GM21381 (cell line): ENCODE measurements around the gene SPINK4.
A peak's percentile ranks its signal among the peaks of the same experiment; 100 is the strongest.

Source experiments
- ATAC-seq: cut with Tn5 transposase; IDR thresholded peaks from one replicate; pipeline ENCODE4 v1.9.1; 2021; ENCODE audit warnings: mild to moderate bottlenecking, moderate library complexity; ENCODE audit not compliant: unreplicated experiment

Gene SPINK4

DNA sequence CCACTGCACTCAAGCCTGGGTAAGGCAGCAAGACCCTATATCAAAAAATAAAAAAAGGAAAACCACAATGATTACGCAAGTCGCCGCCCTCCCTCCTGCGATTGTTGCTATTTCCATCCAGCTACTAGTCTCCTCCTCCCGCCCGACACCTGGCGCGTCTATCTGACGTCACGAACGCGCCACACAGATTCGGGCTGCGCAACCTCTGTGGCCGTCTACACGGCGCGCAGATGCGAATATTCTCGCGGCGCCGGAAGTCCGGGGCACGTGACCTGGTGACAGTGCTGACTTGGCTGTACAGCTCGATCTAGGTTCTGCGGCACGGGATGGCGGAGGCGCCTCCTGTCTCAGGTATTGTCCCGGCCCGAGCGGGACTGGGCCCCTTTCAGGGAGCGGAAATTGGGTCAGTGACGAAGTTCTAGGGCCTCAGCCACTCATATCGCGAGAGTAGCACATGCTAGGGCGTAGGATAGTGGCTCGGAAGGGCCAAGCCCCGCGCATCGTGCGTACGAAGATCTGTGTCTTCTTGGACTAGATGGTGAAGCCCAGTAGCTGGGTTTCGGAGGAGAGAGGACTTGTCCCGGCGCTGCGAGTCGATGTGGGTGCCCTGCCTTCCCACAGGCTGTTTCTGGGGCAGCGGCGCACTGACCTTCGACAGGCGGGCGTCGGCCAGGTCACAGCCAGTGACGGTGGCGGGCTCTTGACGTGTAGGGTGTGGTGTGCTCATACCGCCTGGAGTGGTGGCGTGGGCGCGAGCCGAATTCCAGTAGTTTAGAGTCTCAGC is 50.5 kb downstream of the SPINK4 start, which contains the start of gene NFX1:
NFX1 (plus strand) TSS at position 270 of the 784 bp plus-strand sequence; CDS start at position 327, 57 bp downstream.
- ATAC-seq = peak; percentile 85

DNA sequence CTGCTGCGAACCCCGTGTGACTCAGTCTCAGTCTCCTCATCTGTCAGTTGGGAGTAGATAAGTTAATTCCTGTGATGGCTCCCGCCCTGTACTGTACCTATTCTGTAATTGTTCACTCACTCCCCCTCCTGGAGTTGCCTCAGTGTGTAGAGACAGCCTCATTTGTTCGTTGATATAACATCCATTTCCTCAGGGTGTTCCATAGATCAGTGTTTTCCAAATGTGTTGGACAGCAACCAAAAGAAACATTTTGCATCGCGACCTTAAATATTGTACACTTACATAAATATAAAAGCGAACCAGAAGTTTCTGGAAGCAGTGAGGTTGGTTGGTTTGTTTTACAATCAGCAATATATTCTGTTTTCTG is 51.0 kb downstream of the SPINK4 start:
- ATAC-seq = no peak

DNA sequence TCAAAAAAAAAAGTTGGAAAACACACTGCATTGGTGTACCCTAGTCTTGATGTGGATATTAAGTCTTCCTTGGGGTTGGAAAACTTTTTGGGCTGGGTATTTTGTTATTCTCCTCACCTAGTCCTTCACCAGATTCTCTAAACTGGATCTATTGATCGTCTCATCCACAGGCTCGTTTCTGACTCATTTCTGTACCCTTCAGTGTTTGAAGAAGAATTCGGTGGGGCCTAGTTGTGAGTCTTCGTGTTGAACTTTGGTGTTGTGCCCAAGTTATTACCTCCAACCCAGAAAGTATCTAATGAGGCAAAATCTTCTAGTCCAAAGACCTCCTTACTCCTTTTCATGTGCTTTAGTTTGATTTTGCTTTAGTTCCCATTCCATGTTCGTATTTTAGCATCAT is 51.9 kb downstream of the SPINK4 start:
- ATAC-seq = no peak

DNA sequence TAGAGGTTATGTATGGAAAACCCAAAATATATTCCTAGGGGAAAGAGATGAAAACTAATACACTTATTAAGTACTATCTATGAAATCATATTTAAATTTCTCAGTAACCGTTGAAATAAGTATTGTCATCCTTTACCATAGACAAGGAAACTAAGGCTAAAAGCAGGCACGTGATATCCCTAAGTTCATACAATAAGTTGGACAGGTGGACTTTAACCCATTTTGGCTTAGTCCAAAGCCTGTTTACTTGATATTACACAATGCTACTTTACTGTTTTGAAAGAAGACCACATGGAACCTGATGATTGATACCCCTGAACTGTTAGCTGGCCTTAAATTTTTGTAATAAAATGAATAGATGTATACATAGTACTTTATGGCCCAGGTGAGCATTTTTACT is 53.8 kb downstream of the SPINK4 start:
- ATAC-seq = no peak

DNA sequence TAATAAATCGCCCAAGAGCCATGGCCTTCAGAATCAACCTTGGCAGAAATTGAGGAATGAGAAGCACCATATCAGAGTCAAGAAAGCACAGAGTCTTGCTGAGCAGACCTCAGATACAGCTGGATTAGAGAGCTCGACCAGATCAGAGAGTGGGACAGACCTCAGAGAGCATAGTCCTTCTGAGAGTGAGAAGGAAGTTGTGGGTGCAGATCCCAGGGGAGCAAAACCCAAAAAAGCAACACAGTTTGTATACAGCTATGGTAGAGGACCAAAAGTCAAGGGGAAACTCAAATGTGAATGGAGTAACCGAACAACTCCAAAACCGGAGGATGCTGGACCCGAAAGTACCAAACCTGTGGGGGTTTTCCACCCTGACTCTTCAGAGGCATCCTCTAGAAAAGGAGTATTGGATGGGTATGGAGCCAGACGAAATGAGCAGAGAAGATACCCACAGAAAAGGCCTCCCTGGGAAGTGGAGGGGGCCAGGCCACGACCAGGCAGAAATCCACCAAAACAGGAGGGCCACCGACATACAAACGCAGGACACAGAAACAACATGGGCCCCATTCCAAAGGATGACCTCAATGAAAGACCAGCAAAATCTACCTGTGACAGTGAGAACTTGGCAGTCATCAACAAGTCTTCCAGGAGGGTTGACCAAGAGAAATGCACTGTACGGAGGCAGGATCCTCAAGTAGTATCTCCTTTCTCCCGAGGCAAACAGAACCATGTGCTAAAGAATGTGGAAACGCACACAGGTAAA is 54.9 kb downstream of the SPINK4 start:
- no peak for ATAC-seq

DNA sequence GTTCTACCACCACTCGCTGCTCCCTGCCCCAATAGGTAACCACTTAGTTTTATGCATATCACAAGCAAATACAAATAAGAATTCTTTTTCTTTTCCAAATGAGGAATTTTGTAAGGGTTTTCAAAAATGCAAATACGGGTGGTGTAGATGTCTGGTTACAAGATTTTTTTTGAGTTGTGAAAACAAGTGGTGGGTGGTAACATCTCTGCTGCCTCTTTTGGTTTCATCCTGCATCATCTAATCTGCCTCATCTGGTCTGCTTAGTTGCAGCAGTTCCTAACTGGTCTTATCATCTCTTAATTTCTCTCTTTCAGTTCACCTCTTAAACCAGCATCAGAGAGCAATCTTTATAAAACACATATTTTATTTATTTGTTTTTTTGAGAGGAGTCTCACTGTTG is 55.6 kb downstream of the SPINK4 start:
- ATAC-seq = no peak

DNA sequence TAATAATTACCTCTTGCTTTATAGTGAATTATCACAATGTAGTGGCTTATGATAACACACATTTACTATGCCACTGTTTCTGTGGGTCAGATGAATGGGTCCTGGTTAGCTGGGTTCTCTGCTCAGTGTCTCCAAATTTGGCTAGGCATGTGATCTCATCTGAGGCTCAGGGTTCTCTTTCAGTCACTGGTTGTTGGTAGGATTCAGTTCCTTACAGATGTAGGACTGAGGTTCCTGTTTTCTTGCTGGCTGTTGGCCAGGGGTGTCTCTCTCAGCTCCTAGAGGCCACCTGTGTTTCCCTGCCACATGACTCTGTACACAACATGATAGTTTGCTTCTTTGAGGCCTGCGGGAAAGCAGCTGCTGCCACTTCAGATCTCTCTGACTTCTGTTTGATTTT is 57.5 kb downstream of the SPINK4 start:
- ATAC-seq = peak; percentile 93
